Ishikawa (cell line): Measurements from ENCODE around the gene NDUFAF8.

Source experiments
- CEBPB ChIP-seq: IDR thresholded peaks from 2 replicates; pipeline ENCODE4 v1.6.1; 2012
- EGR1 ChIP-seq: IDR thresholded peaks from 2 replicates; pipeline ENCODE4 v1.6.1; 2012
- EP300 ChIP-seq: IDR thresholded peaks from 2 replicates; pipeline ENCODE4 v1.6.1; 2012; ENCODE audit warnings: borderline replicate concordance
- MAX ChIP-seq: IDR thresholded peaks from 2 replicates; pipeline ENCODE4 v1.6.1; 2012
- NFIC ChIP-seq: IDR thresholded peaks from 2 replicates; pipeline ENCODE4 v1.6.1; 2012
- RAD21 ChIP-seq: IDR thresholded peaks from 2 replicates; pipeline ENCODE4 v1.6.1; 2012; ENCODE audit warnings: low read depth
- TAF1 ChIP-seq: IDR thresholded peaks from 2 replicates; pipeline ENCODE4 v1.6.1; 2012; ENCODE audit warnings: low read depth, mild to moderate bottlenecking
- TEAD4 ChIP-seq: IDR thresholded peaks from 2 replicates; pipeline ENCODE4 v1.6.1; 2012
- TF ChIP-seq, protein P1 (sequence below): IDR thresholded peaks from 2 replicates; pipeline ENCODE4 v1.6.1; 2012
- TF ChIP-seq, protein P2 (sequence below): IDR thresholded peaks from 2 replicates; pipeline ENCODE4 v1.6.1; 2012; ENCODE audit warnings: low read depth, mild to moderate bottlenecking

DNA sequence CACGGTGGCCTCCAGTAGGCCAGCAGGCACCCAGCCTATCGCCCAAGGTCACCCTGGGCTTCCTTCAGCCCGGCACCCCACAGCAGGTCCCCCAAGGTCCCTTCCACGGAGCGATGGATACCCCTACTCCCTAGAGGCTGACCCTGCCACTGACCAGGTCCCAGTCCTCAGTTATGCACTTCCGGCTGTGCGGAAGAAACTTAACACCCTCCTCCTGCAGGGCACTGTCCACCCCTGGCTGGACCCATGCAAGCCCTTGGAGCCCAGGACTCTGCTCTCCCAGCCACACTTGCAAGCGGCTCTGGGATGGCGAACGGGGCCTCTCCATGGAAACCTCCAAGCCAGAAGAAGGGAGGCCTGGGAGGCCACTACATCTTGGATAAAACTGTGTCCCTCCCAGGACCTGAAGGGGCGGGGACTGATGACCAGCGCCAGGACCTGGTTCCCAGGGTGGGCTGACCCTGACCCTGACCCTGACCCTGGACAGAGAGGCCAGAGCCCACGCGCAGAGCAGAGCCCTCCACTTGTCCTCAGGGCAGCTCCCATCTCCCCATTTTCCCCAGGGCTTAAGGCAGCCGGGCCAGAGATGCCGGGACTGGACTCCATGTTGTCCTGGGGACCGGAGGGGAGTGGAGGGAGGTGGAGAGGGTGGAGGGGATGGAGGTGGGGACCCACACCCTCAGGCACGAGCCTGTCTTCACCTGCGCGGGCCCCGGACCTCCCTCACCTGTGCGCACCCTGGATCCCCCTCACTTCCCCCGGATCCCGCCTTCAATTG lies 17.1 kb upstream of the NDUFAF8 start:
- no peak for TF ChIP-seq EP300
- no peak; the same call in 1 of the 2 replicates for TF ChIP-seq NFIC
- no peak for TF ChIP-seq EGR1
- TF ChIP-seq MAX, result no peak
- TF ChIP-seq RAD21, result no peak
- no peak for TF ChIP-seq CEBPB
- TF ChIP-seq, protein P1, sequence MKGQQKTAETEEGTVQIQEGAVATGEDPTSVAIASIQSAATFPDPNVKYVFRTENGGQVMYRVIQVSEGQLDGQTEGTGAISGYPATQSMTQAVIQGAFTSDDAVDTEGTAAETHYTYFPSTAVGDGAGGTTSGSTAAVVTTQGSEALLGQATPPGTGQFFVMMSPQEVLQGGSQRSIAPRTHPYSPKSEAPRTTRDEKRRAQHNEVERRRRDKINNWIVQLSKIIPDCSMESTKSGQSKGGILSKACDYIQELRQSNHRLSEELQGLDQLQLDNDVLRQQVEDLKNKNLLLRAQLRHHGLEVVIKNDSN, result no peak
- TF ChIP-seq, protein P2, sequence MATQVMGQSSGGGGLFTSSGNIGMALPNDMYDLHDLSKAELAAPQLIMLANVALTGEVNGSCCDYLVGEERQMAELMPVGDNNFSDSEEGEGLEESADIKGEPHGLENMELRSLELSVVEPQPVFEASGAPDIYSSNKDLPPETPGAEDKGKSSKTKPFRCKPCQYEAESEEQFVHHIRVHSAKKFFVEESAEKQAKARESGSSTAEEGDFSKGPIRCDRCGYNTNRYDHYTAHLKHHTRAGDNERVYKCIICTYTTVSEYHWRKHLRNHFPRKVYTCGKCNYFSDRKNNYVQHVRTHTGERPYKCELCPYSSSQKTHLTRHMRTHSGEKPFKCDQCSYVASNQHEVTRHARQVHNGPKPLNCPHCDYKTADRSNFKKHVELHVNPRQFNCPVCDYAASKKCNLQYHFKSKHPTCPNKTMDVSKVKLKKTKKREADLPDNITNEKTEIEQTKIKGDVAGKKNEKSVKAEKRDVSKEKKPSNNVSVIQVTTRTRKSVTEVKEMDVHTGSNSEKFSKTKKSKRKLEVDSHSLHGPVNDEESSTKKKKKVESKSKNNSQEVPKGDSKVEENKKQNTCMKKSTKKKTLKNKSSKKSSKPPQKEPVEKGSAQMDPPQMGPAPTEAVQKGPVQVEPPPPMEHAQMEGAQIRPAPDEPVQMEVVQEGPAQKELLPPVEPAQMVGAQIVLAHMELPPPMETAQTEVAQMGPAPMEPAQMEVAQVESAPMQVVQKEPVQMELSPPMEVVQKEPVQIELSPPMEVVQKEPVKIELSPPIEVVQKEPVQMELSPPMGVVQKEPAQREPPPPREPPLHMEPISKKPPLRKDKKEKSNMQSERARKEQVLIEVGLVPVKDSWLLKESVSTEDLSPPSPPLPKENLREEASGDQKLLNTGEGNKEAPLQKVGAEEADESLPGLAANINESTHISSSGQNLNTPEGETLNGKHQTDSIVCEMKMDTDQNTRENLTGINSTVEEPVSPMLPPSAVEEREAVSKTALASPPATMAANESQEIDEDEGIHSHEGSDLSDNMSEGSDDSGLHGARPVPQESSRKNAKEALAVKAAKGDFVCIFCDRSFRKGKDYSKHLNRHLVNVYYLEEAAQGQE, result no peak
- TF ChIP-seq TAF1, result no peak
- no peak for TF ChIP-seq TEAD4
